PFSK-1 (cell line): ENCODE measurements around the gene NHLRC2.

Experiments
- FOXP2 ChIP-seq: optimal IDR thresholded peaks from 2 replicates; pipeline ENCODE3; 2011; ENCODE audit warnings: borderline replicate concordance, control low read depth, inconsistent platforms; ENCODE audit not compliant: insufficient read depth; ENCODE audit errors: extremely low read length, extremely low read depth
- POLR2AphosphoS5 ChIP-seq: IDR thresholded peaks from 2 replicates; pipeline ENCODE4 v1.6.1; 2012; ENCODE audit warnings: low read depth, mild to moderate bottlenecking, control low read depth, low read length, moderate library complexity
- SIN3A ChIP-seq: IDR thresholded peaks from 2 replicates; pipeline ENCODE4 v1.6.1; 2012; ENCODE audit warnings: mild to moderate bottlenecking, low read length, moderate library complexity, borderline replicate concordance; ENCODE audit not compliant: insufficient read depth
- TAF1 ChIP-seq: IDR thresholded peaks from 2 replicates; pipeline ENCODE4 v1.6.1; 2012; ENCODE audit warnings: low read length, control low read depth, borderline replicate concordance; ENCODE audit not compliant: insufficient read depth
- TF ChIP-seq, protein P1 (sequence below), 2 experiments: IDR thresholded peaks; 2 replicates each; pipeline versions ENCODE4 v1.6.1 to v1.8.0; 2011 to 2012; ENCODE audit warnings: low read depth in 2 of 2, low read length in 2 of 2, control low read depth in 1 of 2, inconsistent platforms in 1 of 2, mild to moderate bottlenecking in 1 of 2, moderate library complexity in 1 of 2; ENCODE audit not compliant: insufficient read depth in 1 of 2

The NHLRC2 gene

DNA sequence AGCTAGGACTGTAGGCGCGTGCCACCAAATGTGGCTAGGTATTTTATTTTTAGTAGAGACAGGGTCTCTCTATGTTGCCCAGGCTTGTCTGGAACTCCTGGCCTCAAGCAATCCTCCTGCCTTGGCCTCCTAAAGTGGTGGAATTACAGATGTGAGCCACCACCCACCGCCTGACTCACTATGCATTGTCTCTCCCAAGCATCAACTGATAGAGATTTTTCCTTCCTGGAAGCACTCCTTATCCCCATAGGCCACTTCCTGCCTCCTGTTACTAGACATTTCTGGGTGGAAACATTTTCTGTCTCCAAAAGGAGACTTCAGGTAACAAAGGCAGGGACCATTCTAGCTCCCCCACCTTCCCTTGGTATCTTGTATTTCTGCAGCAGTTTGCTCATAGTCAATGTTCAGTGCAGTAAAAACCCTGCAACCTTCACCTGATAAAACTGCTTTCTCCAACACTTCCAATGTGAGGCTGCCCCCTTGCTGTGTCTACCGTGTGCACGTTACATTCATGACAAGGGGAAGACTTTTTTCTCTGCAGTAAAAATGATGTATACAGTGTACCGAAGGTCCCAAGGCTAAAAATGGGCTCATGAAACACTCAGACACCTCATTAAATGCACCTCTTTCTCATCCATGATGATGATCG, 84.9 kb downstream of the NHLRC2 start:
- TF ChIP-seq FOXP2, result no peak
- no peak for TF ChIP-seq SIN3A

DNA sequence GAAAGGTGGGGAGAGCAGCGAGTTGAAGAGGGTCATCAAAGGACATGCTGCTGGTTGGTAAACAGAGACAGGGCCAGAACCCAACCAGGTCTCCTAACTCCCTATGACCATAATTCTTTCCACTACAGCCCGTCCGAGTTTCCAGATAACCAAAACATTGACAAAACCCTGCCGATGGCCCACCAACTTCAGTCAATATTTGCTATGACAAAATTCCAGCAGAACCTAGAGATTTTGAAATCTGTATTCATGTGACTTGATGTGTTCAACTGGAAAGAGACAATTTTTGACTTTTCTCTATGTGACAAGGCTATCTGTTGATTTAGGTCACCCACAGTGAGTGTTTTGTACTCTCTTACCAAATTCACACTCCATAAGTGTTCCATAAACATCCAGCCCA, 86.7 kb downstream of the NHLRC2 start:
- TF ChIP-seq FOXP2 (no peak), TAF1 (no peak), POLR2AphosphoS5 (no peak), SIN3A (no peak)
- TF ChIP-seq, protein P1, sequence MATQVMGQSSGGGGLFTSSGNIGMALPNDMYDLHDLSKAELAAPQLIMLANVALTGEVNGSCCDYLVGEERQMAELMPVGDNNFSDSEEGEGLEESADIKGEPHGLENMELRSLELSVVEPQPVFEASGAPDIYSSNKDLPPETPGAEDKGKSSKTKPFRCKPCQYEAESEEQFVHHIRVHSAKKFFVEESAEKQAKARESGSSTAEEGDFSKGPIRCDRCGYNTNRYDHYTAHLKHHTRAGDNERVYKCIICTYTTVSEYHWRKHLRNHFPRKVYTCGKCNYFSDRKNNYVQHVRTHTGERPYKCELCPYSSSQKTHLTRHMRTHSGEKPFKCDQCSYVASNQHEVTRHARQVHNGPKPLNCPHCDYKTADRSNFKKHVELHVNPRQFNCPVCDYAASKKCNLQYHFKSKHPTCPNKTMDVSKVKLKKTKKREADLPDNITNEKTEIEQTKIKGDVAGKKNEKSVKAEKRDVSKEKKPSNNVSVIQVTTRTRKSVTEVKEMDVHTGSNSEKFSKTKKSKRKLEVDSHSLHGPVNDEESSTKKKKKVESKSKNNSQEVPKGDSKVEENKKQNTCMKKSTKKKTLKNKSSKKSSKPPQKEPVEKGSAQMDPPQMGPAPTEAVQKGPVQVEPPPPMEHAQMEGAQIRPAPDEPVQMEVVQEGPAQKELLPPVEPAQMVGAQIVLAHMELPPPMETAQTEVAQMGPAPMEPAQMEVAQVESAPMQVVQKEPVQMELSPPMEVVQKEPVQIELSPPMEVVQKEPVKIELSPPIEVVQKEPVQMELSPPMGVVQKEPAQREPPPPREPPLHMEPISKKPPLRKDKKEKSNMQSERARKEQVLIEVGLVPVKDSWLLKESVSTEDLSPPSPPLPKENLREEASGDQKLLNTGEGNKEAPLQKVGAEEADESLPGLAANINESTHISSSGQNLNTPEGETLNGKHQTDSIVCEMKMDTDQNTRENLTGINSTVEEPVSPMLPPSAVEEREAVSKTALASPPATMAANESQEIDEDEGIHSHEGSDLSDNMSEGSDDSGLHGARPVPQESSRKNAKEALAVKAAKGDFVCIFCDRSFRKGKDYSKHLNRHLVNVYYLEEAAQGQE (IDR thresholded peaks at IDR 0.05; ENCODE audit: insufficient read depth in 1 of 2, low read depth in 2 of 2, low read length in 2 of 2), result no peak

DNA sequence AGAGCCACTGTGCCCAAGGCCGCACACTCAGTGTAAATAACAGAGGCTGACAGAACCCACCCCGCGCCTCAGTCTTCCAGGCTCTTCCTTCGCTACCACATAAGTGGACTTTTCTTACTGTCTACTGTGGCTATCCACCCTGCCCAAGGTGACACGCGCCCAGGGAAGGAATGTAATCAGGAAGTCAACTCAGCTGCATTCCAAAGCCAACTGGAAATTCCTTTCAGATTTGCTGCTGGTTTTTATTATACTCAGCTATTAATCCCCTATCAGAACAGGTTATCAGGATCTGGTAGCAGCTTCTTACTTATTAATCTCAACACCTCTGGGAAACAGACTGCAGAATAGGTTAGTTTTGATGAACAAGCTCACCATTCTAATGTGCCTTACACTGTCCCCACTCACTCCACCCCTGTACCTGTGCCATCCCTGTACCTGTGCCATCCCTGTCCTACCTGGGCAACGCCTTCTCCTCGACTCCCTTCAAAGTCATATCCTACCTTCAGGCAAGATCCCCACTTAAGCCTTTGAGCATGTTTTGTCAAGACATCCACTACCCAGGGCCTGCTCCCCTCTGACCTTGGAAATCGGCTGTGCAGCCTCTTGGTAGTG, 90.7 kb downstream of the NHLRC2 start:
- TF ChIP-seq, protein P1 (IDR thresholded peaks at IDR 0.05; ENCODE audit: insufficient read depth in 1 of 2, low read depth in 2 of 2, low read length in 2 of 2), result no peak
- TF ChIP-seq POLR2AphosphoS5 (no peak), FOXP2 (no peak), TAF1 (no peak), SIN3A (no peak)

DNA sequence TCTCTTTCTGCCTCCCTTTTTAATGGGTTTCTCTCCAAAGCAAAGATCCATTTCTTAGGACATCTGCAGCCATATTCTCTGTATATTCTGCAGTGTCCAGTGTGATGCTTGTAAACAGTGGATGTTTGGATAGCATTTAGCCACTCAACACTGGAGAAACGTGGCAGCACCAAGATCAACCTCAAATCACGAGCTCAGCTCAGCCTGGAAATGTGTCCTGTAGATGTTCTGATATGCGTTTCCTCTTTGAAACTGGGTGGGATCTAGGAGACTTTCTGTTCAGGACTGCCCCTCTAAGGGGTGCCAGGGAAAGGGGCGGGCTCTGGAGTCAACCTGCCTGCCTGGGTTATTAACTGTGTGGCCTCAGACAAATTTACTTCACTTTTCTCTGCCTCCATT, 91.2 kb downstream of the NHLRC2 start:
- no peak for TF ChIP-seq SIN3A
- TF ChIP-seq, protein P1 (IDR thresholded peaks at IDR 0.05; ENCODE audit: insufficient read depth in 1 of 2, low read depth in 2 of 2, low read length in 2 of 2), result no peak
- no peak for TF ChIP-seq FOXP2
- no peak for TF ChIP-seq TAF1
- TF ChIP-seq POLR2AphosphoS5, result no peak

DNA sequence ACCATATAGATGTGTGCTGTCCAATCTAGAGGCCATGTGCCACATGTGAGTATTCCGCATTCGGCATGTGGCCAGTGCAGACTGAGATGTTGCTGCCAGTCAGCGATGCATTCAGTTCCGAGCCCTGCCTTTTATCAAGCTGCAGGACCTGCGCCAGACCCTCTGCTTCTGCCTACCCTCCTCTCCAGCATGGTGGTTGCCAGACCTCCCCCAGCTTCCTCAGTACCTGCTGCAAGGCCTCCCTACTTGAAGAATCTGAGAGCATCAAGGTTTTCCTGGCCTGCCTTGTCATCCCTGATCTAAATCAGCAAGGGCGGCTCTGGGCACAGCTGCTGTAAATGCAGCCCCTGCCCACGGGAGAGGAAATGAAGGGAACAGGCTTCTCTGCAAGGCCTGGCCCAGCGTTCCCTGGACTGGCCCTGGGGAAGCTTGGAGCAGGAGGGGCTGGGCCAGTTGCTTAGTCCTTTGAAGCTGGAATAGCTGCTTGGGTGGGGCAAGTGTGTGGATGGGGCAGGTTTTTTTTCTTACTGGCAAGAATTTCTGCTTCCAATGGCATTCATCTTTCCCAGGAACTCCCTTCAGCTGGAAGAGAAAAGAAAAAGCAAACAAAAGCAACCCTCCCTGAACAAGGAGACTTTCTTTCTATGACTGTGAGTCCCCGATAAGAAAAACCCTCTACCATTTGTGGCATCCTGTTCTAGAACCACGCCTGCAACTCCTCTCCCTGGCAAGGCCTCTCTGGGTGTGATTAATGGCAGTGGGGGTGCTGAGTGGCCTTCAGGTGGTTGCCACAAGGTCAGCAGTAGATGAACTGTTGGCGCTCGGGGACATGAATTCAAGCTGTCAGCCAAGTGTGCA, 93.0 kb downstream of the NHLRC2 start:
- no peak for TF ChIP-seq POLR2AphosphoS5
- TF ChIP-seq SIN3A, result no peak
- no peak for TF ChIP-seq TAF1
- TF ChIP-seq, protein P1 (IDR thresholded peaks at IDR 0.05; ENCODE audit: insufficient read depth in 1 of 2, low read depth in 2 of 2, low read length in 2 of 2), result no peak
- TF ChIP-seq FOXP2, result no peak
